OCI-LY7 (cell line): ENCODE data around the gene ATAD3A. TPM values are rescaled to one million over a fixed set of nuclear protein-coding genes. Genes with fewer than 3 reads are reported as not detected.

Source experiments
- BruUV-seq: library from RNA; stranded (reverse); fragments of 400-500 nt; replicated peaks from 2 replicates; lab custom pipeline; 2021; lab: Mats Ljungman, UMichigan
- CTCF ChIA-PET: fragments of 300-600 bp; sonication (Branson Sonifier 250); formaldehyde crosslinking; loops from one replicate; lab custom pipeline; 2022; ENCODE audit warnings: antibody characterized with exemption; ENCODE audit not compliant: unreplicated experiment; lab: Charles Lee
- POLR2A ChIA-PET: fragments of 300-600 bp; sonication (Branson Sonifier 250); formaldehyde crosslinking; loops from one replicate; lab custom pipeline; 2022; ENCODE audit warnings: antibody characterized with exemption; lab: Charles Lee
- DNase-seq: peaks from one replicate; pipeline ENCODE4 v3.0.0-alpha.2; 2015; ENCODE audit warnings: low spot score
- H2AFZ ChIP-seq: fragments of 200-600 bp; sonication (generic), shearing (Covaris generic); 2 replicates; pipeline ENCODE4 v1.6.1; 2014; ENCODE audit warnings: mild to moderate bottlenecking, antibody characterized with exemption, low read length, moderate library complexity
- H3K27ac ChIP-seq: fragments of 200-600 bp; sonication (generic); 2 replicates; pipeline ENCODE4 v1.5.1; 2014; ENCODE audit warnings: mixed run types, low read depth, mild to moderate bottlenecking, moderate library complexity, low read length, inconsistent platforms; ENCODE audit not compliant: poor library complexity, severe bottlenecking
- H3K36me3 ChIP-seq: fragments of 200-600 bp; sonication (generic); 2 replicates; pipeline ENCODE4 v1.6.1; 2014; ENCODE audit warnings: mild to moderate bottlenecking, antibody characterized with exemption, low read length, moderate library complexity, mixed read lengths; ENCODE audit not compliant: insufficient read depth
- H3K4me1 ChIP-seq: fragments of 200-600 bp; sonication (generic); 2 replicates; pipeline ENCODE4 v1.5.1; 2014; ENCODE audit warnings: mild to moderate bottlenecking, low read length; ENCODE audit not compliant: insufficient read depth, poor library complexity, severe bottlenecking
- H3K4me2 ChIP-seq: fragments of 200-600 bp; sonication (generic); 2 replicates; pipeline ENCODE4 v1.6.1; 2014; ENCODE audit warnings: mild to moderate bottlenecking, low read length
- H3K4me3 ChIP-seq: fragments of 200-600 bp; sonication (generic); 2 replicates; pipeline ENCODE4 v1.5.1; 2014; ENCODE audit warnings: mild to moderate bottlenecking, low read depth, low read length; ENCODE audit not compliant: poor library complexity, severe bottlenecking
- H3K79me2 ChIP-seq: fragments of 200-600 bp; sonication (generic); 2 replicates; pipeline ENCODE4 v1.6.1; 2016; ENCODE audit warnings: low read depth, mild to moderate bottlenecking, low read length, moderate library complexity, mixed read lengths; ENCODE audit not compliant: insufficient read depth
- H3K9me2 ChIP-seq: fragments of 200-600 bp; sonication (generic); 2 replicates; pipeline ENCODE4 v1.6.1; 2016; ENCODE audit warnings: mild to moderate bottlenecking, low read length, mixed read lengths; ENCODE audit not compliant: insufficient read depth
- H3K9me3 ChIP-seq: fragments of 200-600 bp; sonication (generic); 2 replicates; pipeline ENCODE4 v1.6.1; 2014; ENCODE audit warnings: mild to moderate bottlenecking, mixed run types, low read length, mixed read lengths
- H4K20me1 ChIP-seq: fragments of 200-600 bp; sonication (generic); 2 replicates; pipeline ENCODE4 v1.6.1; 2014; ENCODE audit warnings: mild to moderate bottlenecking, antibody characterized with exemption, low read length, moderate library complexity, mixed read lengths; ENCODE audit not compliant: insufficient read depth
- CTCF ChIP-seq: fragments of 200-600 bp; sonication (generic); conservative IDR thresholded peaks from 2 replicates; pipeline ENCODE4 v1.5.1; 2014; ENCODE audit warnings: mild to moderate bottlenecking, antibody characterized with exemption, low read length, moderate library complexity, mixed read lengths
- EZH2phosphoT487 ChIP-seq: fragments of 200-600 bp; sonication (generic); IDR thresholded peaks from 2 replicates; pipeline ENCODE4 v1.6.1; 2018; ENCODE audit warnings: low read depth, borderline replicate concordance, mild to moderate bottlenecking, mixed run types, antibody characterized with exemption, low read length, moderate library complexity, mixed read lengths
- intact Hi-C: fragments of 100-400 bp; cut with micrococcal nuclease; formaldehyde crosslinking; loops from one replicate; pipeline ENCODE4 v1.10.0; 2022; ENCODE audit not compliant: unreplicated experiment
- total RNA-seq, 2 experiments: library from RNA; depleted of rRNA in 1 of 2; stranded (reverse); fragments of >200 nt in 1 of 2; shearing (Covaris generic) in 1 of 2; gene quantifications; 2 replicates each; pipeline ENCODE4 v1.2.3, GENCODE V29; 2014 to 2022

ATAD3A gene
- total RNA-seq, 2 experiments from 2014 or later = 81.9 to 88.6 TPM

GRCh38 chr1:1536019-1536937, 24.3 kb downstream of the ATAD3A start:
- Histone ChIP-seq H3K36me3 (peaks cover 26% of the 10 kb centered on the region), H3K9me3 (no peaks in the 10 kb centered on the region), H3K9me2 (no peaks in the 10 kb centered on the region), H3K27ac (no peak overlapping the region), H3K79me2 (no peaks in the 10 kb centered on the region), H3K4me2 (no peak overlapping the region), H3K4me3 (no peak overlapping the region), H2AFZ (no peak overlapping the region), H3K4me1 (no peaks in the 10 kb centered on the region), H4K20me1 (no peaks in the 10 kb centered on the region)
- ChIA-PET POLR2A (no interaction called here), CTCF (interaction anchor here (0.5 to 0.6 kb wide), 2 partner anchors 70 to 253 kb away, joined by 3 read pairs; no protein-coding TSS in a partner anchor)
- no peak for DNase-seq
- BruUV-seq = no TSS peak
- intact Hi-C loops = no loop called here
- TF ChIP-seq CTCF (no peak), EZH2phosphoT487 (no peak)

DNA sequence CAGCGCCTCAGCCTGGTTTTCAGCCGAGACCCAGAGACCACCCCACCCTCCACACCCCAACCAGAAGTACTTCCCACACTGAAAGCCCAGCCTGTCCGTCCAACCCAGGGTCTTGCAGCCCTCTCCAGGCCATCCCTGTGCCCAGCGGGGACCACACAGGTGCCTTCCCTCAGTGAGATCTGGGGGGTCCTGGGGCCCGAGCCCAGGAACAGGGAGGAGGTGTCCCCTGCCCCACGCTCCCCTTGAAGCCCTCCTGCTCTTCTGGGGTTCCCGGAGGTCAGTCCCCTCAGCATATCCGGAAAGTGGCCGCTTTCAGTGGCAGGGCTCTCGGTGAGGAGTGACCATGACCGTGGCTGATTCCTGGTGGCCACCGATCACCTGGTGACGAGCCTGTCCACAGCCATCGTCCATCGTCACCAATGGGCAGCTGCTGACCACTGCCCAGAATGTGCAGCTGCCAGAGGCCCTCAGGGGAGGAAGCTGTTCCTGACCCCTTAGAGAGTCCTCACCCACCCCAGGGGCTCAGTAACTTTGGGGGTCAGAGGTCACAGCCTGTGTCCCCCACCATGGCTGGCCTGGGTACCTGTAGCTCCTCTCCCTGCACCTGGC, 25.1 kb downstream of the ATAD3A start:
- ChIA-PET POLR2A (no interaction called here), CTCF (interaction anchor here (0.5 to 0.6 kb wide), 2 partner anchors 70 to 254 kb away, joined by 3 read pairs; no protein-coding TSS in a partner anchor)
- no peak overlapping the region for H2AFZ ChIP-seq
- H3K4me2 ChIP-seq = no peak overlapping the region
- H3K9me3 ChIP-seq = no peaks in the 10 kb centered on the region
- no peak for TF ChIP-seq EZH2phosphoT487
- no peak for TF ChIP-seq CTCF
- DNase-seq = no peak
- intact Hi-C loops = no loop called here
- BruUV-seq = no TSS peak
- no peak overlapping the region for H3K27ac ChIP-seq
- no peaks in the 10 kb centered on the region for H3K79me2 ChIP-seq
- no peaks in the 10 kb centered on the region for H3K9me2 ChIP-seq
- no peak overlapping the region for H3K4me3 ChIP-seq
- H3K4me1 ChIP-seq = no peaks in the 10 kb centered on the region
- no peaks in the 10 kb centered on the region for H4K20me1 ChIP-seq
- H3K36me3 ChIP-seq = peaks cover 27% of the 10 kb centered on the region
